ENCODE data around the gene ADCY5.

ADCY5 gene

GRCh38 chr3:123458255-123458654 is 9.4 kb upstream of the ADCY5 start:
- DNase-seq (ENCODE audit: low read depth) = no peak

- DNase-seq (ENCODE audit: low read depth) = no peak
These were observed 9.0 kb upstream of the ADCY5 start for GRCh38 chr3:123457841-123458240.

GRCh38 chr3:123453675-123454074 is 4.8 kb upstream of the ADCY5 start:
- DNase-seq (ENCODE audit: low read depth) = no peak

GRCh38 chr3:123451186-123451585 is 2.3 kb upstream of the ADCY5 start:
- DNase-seq (ENCODE audit: low read depth) = no peak

- DNase-seq (ENCODE audit: low read depth) = no peak
These were observed 1.2 kb upstream of the ADCY5 start for GRCh38 chr3:123449997-123450604.

- no peak for DNase-seq (ENCODE audit: low read depth)
These were observed 459 bp upstream of the ADCY5 start for GRCh38 chr3:123449102-123449996.

- DNase-seq (ENCODE audit: low read depth) = no peak
These were observed 957 bp downstream of the ADCY5 start for GRCh38 chr3:123447749-123448517.

- DNase-seq (ENCODE audit: low read depth) = no peak
These were observed 1.5 kb downstream of the ADCY5 start for GRCh38 chr3:123447416-123447748.

GRCh38 chr3:123446610-123447109 is 2.2 kb downstream of the ADCY5 start:
- DNase-seq (ENCODE audit: low read depth) = no peak

- DNase-seq (ENCODE audit: low read depth) = no peak
These were observed 2.7 kb downstream of the ADCY5 start for GRCh38 chr3:123446210-123446609.

- DNase-seq (ENCODE audit: low read depth) = no peak
These were observed 3.2 kb downstream of the ADCY5 start for GRCh38 chr3:123445702-123446101.

GRCh38 chr3:123444744-123445143 is 4.1 kb downstream of the ADCY5 start:
- no peak for DNase-seq (ENCODE audit: low read depth)

GRCh38 chr3:123444023-123444422 is 4.9 kb downstream of the ADCY5 start:
- DNase-seq (ENCODE audit: low read depth) = no peak

GRCh38 chr3:123442908-123443307 is 6.0 kb downstream of the ADCY5 start:
- no peak for DNase-seq (ENCODE audit: low read depth)

- no peak for DNase-seq (ENCODE audit: low read depth)
These were observed 6.8 kb downstream of the ADCY5 start for GRCh38 chr3:123442125-123442524.

- DNase-seq (ENCODE audit: low read depth) = no peak
These were observed 8.9 kb downstream of the ADCY5 start for GRCh38 chr3:123439806-123440580.

- no peak for DNase-seq (ENCODE audit: low read depth)
These were observed 15.9 kb downstream of the ADCY5 start for GRCh38 chr3:123432832-123433523.

GRCh38 chr3:123431658-123432324 is 17.1 kb downstream of the ADCY5 start:
- no peak for DNase-seq (ENCODE audit: low read depth)

GRCh38 chr3:123431007-123431657 is 17.8 kb downstream of the ADCY5 start:
- no peak for DNase-seq (ENCODE audit: low read depth)

GRCh38 chr3:123430266-123430665 is 18.6 kb downstream of the ADCY5 start:
- no peak for DNase-seq (ENCODE audit: low read depth)
